HG03571 (cell line): ENCODE measurements around the gene CDC25A.
"Not testable (repeated sequence)": the region's sequence is repeated elsewhere in the genome, so short reads cannot be mapped to it uniquely, and the experiment has no call there.

Source experiments
- ATAC-seq: cut with Tn5 transposase; IDR thresholded peaks from one replicate; pipeline ENCODE4 v1.9.1; 2021; ENCODE audit not compliant: unreplicated experiment

Gene CDC25A

DNA sequence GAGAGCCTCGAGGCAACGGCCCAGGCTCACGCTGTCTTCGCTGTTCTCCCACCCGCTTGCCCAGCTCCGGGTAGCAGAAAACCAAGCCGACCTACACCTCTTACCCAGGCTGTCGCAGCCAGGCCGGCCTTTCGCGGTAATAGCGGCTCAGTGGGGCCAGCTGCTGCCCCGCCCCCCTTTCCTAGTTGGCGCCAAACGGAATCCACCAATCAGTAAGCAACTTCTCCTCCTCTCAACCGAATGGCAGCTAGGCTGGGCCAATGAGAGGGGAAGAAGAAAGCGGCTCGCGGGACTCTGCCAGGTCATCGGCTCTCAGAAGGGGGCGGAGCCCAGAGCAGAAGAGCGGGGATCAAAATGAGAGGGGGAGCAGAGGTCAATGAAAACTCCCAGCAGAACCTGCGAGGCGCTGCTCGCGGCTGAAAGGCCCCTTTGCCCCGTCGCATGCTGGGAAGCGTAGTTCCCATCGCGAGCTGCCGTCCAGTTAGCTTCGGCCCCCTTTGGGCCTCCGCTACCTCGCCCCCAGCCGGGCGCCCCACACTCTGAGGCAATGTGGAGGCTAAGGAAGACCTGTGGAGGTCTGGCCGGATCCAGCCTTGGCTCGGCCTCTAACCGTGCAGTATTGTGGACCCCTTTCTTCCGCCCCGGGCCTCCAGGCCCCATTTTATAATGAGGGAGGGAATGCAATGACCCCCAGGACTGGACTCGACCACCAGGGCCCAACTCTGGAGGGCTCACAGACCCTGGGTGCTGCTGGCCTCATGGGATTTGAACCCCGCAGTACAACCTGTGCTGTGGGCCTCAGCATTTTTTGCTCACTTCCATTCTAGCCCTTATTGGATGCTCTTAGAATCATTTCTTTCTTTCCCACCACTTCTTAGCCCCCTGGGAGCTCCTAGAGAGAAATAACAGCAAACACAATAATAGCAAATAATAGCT is at the start of gene CDC25A:
Gene CDC25A (minus strand): TSS at position 152 of the 936 bp plus-strand sequence. CDS start 470 bp downstream, outside the sequence.
- ATAC-seq: peak; percentile 88

DNA sequence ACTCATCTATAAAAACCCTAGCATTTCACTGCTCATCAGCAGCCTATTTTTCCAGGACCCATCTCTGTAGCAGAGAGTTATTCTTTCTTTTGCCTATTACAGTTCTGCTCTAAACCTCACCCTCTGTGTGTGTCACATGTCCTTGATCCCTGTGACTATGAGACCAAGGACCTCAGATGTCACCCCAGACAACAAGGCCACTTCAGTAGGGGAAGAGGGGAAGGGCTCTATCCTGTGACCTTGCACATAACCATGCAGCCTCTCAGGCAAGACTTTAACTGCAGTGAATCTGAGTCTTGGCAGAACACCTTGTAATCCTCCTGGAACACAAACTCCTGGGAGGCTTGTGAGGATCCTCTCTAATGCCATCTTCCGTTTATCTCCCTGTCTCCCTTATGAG is 48.3 kb upstream of the CDC25A start:
- ATAC-seq: no peak

DNA sequence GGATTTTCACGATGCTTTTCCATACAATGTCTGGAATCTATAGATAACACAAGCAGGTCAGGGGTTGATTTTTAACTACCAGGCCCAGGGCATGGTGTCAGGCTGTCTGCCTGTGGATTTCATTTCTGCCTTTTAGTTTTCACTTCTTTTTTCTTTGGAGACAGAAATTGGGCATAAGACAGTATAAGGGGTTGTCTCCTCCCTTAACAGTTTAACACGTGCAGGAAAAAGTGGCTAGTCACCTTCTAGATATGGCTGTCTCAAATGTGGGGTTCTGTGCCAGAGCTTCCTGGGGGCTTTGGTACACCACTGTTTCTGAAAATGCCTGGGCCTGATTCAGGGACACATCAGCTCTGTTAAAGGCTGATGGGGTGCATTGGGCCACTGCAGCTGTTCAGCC is 45.3 kb upstream of the CDC25A start:
- ATAC-seq: no peak

DNA sequence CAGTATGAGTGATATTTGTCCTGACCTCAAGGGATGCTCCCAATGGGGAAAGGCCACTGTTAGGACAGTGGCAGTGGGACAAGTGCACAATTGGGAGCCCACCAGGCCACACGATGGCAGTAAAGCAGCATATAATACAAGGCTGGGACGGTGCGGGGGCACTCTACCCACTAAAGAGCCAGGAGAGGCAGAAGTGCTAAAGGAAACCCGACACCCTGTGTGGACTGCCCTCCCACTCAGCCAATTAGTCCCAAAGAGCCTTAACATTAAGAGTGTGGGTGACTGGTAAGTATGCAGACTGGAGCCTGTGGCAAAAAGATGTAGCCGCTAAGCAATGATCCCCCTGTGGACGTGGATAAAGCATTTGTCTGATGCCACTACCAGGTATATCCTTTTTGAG is 44.5 kb upstream of the CDC25A start:
- no peak for ATAC-seq

DNA sequence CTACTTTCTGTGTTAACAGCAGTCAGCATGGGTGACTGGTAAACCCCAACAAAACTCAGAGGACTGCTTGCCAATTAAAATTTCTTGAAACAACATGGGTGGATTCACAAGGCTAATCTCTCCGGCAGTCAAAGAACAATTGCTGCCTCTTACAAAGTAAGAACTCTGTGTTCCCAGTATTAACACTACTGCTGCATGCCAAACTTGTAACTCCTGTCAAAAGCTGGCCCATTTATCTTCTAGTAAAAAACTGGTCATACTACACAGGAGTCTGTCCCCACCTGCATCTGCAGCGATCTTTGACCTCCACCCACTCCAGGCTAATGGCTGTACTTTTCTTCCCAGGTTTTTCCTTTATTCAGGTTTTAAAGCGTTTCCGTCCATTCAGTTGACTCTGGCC is 44.0 kb upstream of the CDC25A start:
- ATAC-seq: no peak

DNA sequence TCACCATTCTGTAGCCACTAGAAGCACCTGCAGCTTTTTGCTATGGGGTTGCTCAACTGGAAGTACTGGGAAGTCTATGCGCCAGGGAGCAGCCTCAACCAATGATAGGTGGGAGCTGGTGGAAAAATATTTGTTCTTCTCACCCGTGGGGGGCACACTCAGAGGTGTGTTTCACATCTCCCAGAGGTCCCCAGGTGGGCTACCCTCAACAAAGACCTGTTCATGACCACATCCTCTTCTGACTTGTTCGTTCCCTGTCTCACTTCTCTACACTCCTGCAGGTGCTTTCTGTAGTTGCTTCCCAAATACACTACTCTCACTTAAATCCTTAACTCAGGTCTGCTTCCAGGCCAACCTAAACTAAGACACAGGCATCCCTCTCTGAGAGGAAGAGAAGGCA is 38.7 kb upstream of the CDC25A start:
- ATAC-seq: no peak

DNA sequence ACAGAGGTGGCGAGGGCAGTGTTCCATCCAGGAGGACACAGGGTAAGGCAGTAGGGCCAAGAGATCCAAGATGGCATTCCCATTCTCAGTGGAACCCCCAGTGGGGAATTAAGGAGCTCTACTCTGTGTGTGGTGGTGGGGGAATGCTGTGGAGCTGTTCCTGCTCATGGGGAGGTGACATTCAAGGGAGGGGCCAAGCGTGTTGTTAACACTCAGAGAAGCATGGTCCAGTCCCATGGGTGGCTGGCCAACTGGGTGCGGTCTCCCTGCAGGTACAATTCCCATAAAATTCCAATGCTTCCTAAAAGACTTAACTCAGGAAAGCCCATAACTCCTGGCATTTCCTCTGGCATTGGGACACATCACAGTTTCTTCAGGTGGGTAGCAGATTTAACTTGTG is 37.4 kb upstream of the CDC25A start:
- no peak for ATAC-seq

DNA sequence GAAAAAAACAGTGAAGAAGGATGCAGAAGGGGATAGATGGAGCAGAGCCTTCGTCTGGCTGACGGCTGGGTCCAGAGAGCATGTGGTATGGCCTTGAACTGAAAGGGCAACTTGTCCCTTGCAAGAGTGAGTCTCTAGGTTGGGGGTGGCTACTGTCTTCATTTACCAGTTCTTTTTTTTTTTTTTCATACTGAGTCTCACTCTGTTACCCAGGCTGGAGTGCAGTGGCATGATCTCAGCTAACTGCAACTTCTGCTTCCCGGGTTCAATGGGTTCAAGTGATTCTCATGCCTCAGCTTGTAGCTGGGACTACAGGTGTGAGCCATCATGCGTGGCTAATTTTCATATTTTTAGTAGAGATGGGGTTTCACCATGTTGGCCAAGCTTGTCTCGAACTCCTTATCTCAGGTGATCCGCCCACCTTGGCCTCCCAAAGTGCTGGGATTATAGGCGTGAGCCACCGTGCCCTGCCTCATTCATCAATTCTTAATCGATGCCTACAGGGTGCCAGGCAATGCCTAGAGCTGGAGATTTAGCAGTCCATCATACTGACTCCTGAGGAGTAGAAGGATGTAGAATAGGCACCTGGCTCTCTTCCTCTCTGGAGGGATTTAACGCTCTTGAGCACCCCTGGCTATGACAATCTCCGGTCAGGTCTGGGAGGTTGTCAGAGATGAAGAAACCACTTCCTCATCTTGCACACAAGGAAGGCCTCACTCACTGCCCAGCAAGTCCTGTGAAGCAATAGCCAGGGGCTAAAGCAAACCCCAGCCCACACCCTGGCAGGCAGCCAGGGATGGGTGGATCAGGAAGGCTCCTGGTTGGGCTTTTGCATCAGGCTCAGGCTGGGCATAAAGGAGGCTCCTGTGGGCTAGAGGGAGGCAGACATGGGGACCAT is 34.6 kb upstream of the CDC25A start, which contains the start of gene CAMP:
Gene CAMP (plus strand): TSS at position 880 of the 898 bp plus-strand sequence. CDS start 17 bp downstream, at position 897.
- peak; percentile 63 for ATAC-seq

DNA sequence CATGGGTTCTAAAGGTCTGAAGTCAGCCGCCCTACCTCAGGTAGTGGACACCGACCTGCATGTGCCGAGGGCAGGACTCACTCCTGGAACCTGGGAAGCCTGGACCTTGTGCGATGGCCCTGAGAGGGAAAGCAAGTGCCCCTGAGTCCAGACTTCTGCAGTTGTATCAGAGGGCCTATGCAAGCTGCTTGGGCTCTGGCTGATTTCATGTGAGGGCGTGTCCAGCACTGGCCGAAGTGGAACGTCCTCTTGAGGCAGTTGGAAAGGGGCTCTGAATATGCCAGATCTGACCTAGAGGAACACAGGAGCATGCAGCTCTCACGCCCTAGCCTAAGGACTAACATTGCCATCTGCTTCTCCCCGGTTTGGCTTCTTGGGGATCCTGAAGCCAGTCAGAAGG is 32.5 kb upstream of the CDC25A start:
- no peak for ATAC-seq

DNA sequence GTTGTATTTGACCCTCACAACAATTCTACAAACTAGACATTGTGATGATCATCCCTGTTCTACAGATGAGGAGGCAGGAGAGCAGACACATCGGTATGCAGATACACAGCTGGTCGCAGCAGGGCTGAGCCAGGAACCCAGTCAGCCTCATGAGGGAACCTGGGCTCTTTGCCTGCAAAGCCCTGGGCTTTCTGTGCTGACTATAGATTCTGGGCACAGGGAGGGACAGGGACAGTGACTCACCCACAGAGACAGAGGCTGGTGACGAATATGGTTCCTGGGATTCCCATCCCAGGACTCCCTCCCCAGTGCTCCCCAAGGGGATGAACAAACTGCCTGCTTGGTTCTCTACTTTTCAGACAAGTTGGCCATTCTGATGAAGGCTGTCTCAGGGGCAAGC is 31.3 kb upstream of the CDC25A start:
- no peak for ATAC-seq

DNA sequence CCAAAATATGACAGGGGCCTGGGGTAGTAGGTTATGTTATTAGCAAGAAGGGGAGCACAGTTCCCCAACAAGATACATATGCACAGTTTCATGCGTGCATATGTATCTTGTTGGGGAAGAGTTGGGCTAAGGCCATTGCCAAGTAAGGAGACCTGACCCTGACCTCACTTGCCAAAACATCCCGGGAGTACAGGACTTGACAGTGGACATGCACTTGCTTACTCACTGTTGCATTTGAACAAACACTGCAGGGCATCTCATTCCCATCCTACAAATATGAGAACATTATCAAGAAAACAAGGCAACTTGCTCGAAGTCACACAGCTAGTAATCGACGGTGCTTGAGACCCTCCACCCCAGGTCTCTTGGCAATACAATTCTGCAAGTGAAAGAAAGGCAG is 30.3 kb upstream of the CDC25A start:
- ATAC-seq: no peak

DNA sequence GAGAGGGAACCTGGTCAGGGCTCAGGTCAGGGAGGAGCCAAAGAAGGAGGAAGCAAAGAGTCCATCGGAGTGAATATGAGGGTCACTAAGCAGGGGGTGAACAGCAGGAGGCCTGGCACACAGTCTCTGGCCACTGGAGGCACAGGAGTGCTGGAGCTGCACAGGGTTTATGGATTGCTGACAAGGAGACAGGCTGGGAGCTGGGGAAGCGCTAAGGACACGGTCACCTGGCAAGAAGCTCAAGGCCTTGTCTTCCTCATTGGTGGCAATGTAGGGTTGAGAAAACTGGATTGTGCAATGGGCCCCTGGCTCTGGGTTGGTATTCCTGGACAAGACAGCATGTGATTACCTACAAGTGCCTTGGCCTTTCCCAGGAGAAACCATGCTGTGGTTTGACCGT is 29.2 kb upstream of the CDC25A start:
- no peak for ATAC-seq

DNA sequence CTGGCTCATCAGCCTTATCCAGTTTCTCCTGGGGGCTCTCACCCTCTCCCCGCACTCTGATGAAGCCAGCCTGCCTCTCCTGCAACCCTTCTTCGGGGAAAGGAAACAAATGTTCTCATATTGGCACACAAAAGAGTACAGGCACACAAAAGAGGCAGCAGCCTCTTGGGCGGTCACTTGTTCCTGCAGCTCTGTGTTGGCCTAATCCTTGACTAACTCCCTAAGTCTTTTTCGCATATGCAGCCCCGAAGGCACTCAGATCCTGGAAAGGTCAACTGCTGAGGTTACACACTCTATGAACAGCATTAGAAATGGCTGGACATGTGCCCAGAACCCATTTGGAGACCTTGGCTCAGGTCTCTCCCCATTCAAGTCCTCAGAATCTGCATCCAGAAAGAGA is 27.7 kb upstream of the CDC25A start:
- ATAC-seq: no peak

DNA sequence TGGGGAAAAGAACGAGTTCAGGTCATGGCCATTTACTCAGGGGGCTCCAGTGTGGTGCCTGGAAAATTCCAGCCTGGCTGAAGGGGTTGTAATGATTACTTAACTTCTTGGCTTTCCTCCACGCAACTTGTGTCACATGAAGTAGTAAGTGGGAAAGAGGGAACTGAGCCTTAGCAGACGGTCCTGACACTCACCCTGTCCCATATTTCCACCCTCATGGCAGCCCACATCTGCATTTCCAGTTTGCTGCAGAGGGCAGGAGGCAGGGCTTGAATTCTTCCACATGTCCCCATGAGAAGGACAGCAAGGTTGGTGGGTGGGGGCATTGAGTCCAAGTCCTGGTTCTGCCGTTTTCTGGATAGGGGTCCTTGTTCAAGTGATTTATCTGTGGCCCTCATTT is 27.2 kb upstream of the CDC25A start:
- ATAC-seq: no peak

DNA sequence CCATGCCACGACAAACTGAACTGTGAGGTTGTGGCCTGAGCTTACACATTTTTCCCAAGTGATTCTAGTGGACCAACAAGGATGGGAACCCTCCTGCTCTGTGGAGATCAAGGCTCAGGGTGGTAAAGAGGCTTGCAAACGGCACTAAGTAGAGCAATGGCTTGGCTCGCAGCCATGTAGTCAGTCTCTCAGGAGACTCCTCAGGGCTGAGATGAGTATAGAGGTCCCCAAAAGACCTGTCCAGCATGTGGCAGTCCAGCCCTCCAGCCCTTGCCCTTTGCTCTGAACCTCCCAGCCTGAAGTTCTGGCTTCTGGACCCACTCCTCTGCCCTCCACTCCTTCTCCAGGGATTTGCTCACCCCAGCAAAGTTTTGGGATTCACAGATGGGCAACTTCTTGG is 26.8 kb upstream of the CDC25A start:
- ATAC-seq: no peak

DNA sequence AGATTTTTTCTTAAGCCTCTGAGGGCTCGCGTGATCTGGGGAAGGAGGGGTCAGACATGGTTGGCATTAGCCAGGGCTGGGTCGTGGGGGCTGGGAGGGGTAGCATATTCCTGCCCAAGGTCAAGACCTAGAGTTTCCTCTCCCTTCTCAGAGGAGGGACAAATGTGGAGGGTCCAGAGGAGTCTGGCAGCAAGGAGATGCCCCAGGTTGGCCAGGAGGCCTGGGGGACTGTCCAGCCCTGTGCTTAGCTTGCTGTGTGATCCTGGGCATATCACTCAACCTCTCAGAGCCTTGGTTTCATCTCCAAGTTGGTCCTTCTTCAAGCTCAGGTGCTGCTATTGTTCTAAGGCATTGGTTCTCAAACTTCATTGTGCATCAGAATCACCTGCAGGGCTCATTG is 26.0 kb upstream of the CDC25A start:
- no peak for ATAC-seq

DNA sequence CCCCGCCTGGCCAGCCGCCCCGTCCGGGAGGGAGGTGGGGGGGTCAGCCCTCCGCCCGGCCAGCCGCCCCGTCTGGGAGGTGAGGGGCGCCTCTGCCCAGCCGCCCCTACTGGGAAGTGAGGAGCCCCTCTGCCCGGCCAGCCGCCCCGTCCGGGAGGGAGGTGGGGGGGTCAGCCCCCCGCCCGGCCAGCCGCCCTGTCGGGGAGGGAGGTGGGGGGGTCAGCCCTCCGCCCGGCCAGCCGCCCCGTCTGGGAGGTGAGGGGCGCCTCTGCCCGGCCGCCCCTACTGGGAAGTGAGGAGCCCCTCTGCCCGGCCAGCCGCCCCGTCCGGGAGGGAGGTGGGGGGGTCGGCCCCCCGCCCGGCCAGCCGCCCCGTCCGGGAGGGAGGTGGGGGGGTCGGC is 23.6 kb upstream of the CDC25A start:
- not testable (repeated sequence) for ATAC-seq

DNA sequence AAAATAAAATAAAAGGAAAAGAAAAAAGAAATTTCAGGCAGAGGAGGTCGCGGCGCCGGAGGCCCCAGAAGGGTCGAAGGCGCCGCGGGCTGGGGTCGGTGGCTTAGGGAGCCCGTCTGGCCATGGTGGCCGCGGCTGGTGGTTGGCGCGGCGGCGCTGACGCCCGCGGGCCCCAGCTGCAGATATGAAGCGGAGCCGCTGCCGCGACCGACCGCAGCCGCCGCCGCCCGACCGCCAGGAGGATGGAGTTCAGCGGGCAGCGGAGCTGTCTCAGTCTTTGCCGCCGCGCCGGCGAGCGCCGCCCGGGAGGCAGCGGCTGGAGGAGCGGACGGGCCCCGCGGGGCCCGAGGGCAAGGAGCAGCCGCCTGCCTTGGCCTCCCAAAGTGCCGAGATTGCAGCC is 22.3 kb upstream of the CDC25A start:
- not testable (repeated sequence) for ATAC-seq

DNA sequence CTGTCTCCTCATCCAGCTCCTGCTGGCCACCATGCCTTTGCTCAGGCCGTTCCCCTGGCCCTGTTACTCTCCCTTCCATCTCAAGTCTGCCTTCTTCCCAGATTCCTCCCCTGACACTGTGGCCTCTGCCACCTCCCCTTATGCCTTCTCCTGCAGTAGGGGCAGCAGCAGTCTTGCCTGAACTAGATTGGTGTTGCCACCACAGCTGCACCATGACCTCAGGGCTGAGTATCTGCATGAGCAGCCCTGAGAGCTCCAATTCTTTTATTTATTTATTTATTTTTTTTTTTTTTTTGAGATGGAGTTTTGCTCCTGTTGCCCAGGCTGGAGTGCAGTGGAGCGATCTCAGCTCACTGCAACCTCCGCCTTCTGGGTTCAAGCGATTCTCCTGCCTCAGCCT is 21.2 kb upstream of the CDC25A start:
- no peak for ATAC-seq

DNA sequence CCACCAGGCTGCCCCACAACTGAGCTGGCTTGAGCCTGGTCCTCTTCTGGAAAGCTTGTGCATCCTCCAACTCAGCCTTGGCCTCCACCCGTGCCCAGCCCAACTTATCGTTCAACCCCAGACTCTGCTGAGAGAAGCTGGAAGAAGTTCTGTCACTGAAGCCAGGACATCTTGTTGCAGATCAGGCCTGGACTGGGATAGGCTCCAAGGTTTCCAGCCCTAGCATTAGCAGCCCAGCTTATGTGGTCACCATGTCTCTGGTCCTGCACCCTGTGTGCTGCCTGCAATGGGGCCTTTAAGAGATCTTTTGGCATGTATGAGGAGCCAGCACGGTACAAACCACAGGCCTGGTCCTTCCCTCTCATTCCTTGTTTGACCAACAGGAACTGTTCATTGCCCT is 19.9 kb upstream of the CDC25A start:
- no peak for ATAC-seq

DNA sequence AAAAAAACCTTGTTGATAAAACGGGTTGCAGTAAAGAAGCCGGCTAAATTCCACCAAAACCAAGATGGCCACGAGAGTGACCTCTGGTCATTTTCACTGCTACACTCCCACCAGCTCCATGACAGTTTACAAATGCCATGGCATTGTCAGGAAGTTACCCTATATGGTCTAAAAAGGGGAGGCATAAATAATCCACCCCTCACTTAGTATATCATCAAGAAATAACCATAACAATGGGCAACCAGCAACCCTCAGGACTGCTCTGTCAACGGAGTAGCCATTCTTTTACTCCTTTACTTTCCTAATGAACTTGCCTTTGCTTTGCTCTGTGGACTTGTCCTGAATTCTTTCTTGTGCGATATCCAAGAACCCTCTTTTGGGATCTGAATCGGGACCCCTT is 14.4 kb upstream of the CDC25A start:
- ATAC-seq: no peak

DNA sequence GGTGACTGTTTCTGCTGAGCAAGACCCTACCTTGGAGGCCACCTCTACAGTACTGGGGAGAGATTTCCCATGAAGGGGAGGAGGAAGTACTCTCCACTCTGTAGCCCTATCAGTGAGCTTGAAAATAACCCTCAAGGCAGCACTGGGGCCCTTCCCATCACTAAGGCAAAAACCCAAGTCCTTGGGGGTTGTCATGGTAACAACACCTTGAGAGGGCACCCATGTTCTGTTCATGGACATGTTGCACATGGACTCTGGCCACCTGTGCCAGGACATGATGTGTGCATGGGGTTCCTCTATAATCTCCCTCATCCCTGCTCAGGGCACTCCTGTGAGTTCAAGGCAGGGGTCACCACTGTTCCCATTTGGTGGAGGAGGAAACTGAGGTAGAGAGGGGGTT is 10.9 kb upstream of the CDC25A start:
- no peak for ATAC-seq
